Heart right ventricle (tissue), 16 donors: ENCODE measurements around the gene IL25. TPM values are rescaled to one million over a fixed set of nuclear protein-coding genes. Genes with fewer than 3 reads are reported as not detected.

ENCODE experiments used
- ATAC-seq, 8 donors: fragments of 200-7000 bp; cut with Tn5 transposase; one replicate each; pipeline ENCODE4 v1.9.1; 2020; ENCODE audit warnings: mild to moderate bottlenecking in 8 of 8, moderate library complexity in 8 of 8, moderate number of reproducible peaks in 1 of 8
- DNase-seq, 2 donors: peaks; one replicate each; pipeline ENCODE4 v3.0.0-alpha.2; 2020
- H3K27ac ChIP-seq, 10 donors: fragments of 200-600 bp; sonication (generic) in 2 of 10; one replicate each; pipeline versions ENCODE4 v1.5.0 to v1.8.0; 2020 to 2022; ENCODE audit warnings: mild to moderate bottlenecking in 3 of 10
- H3K27me3 ChIP-seq, 7 donors: fragments of 200-600 bp; one replicate each; pipeline ENCODE4 v1.8.0; 2021 to 2022; ENCODE audit warnings: mild to moderate bottlenecking in 2 of 7
- H3K36me3 ChIP-seq, 9 donors: fragments of 200-600 bp; sonication (generic) in 1 of 9; one replicate each; pipeline versions ENCODE4 v1.5.0 to v1.8.0; 2020 to 2022; ENCODE audit warnings: mild to moderate bottlenecking in 2 of 9
- H3K4me1 ChIP-seq, 9 donors: fragments of 200-600 bp; sonication (generic) in 1 of 9; one replicate each; pipeline versions ENCODE4 v1.5.0 to v1.8.0; 2020 to 2022; ENCODE audit warnings: mild to moderate bottlenecking in 4 of 9
- H3K4me3 ChIP-seq, 10 donors: fragments of 200-600 bp; sonication (generic) in 2 of 10; one replicate each; pipeline versions ENCODE4 v1.5.0 to v1.8.0; 2020 to 2022; ENCODE audit warnings: mild to moderate bottlenecking in 7 of 10, moderate library complexity in 2 of 10
- H3K9me3 ChIP-seq, 11 donors: fragments of 200-600 bp in 10 of 11; sonication (generic) in 2 of 11; one replicate each; pipeline versions ENCODE4 v1.5.0 to v1.8.0; 2013 to 2022; ENCODE audit warnings: mild to moderate bottlenecking in 2 of 11, control low read depth in 1 of 11, moderate library complexity in 1 of 11
- WGBS, 2 donors: extraction: QIAGEN DNeasy Blood & Tissue Kit; methylation state at CpG; one replicate each; pipeline ENCODE4 v1.1.7; 2013; ENCODE audit warnings: inconsistent platforms in 1 of 2; 5-methylcytosine and 5-hydroxymethylcytosine counted together
- intact Hi-C, 10 donors: fragments of 100-400 bp; cut with DNase I; formaldehyde crosslinking; loops; one replicate each; pipeline versions ENCODE4 v1.11.1 to v1.14.2; 2022
- polyA plus RNA-seq, 2 donors: library from polyadenylated mRNA; stranded (reverse); fragments of 200-250 nt; gene quantifications; one replicate each; pipeline ENCODE4 v1.2.3, GENCODE V29; 2013
- total RNA-seq, 10 donors: library from RNA; stranded (reverse); fragmentation: NEBNext Ultra II Directional in 3 of 10; extraction: Animal tissue kit (Norgen Biotek cat#: 25700) in 3 of 10; gene quantifications; one replicate each; pipeline versions ENCODE4 v1.2.1 to v1.2.4, GENCODE V29; 2021 to 2023
- TF ChIP-seq, protein P1 (sequence below), 9 donors: fragments of 200-600 bp; sonication (generic) in 2 of 9; IDR thresholded peaks; one replicate each; pipeline versions ENCODE4 v1.5.0 to v1.8.0; 2021 to 2022; ENCODE audit warnings: antibody characterized with exemption in 9 of 9, mild to moderate bottlenecking in 5 of 9, moderate library complexity in 1 of 9
- donor health status: Arrhythmogenic right ventricular cardiomyopathy.
- donor health status: ischemic (EF 13 %, LVEDD 7.1; RV severe dilation, severe dysfunction).
- donor health status: healthy with polysubstance abuse.
- donor health status: DM: no; HTN: yes; CAD: no.
- donor health status: DM: no; HTN: no; CAD: no.
- donor health status: ischemic (EF 25% LVEDD 6.9; RV normal size, moderate dysfunction).
- donor health status: ischemic (EF 25% LVEDD 5.7; RV mildly dilated, moderate dysfunction).
- donor health status: healthy.
- donor health status: DM: yes; HTN: yes; CAD: no.
- donor health status: Ischemic cardiomyopathy.
- donor health status: ischemic (EF 35%, LVEDD 5.7; RV mildly dilated, moderate dysfunction).
- donor health status: nonischemic (EF 11% LVEDD 7.7; RV severe dilation, severe dysfunction).
- donor health status: DM: yes; HTN: yes; CAD: no.
- donor health status: PGD.
- donor health status: ischemic (EF 29% LVEDD 5.4; RV normal size, mild dysfunction).
- donor health status: nonischemic (EF 23%, LVEDD 6.1; RV moderate dilation, normal function).

IL25 gene
- total and polyA plus RNA-seq, 12 donors = 0.29 TPM; not detected in 11

DNA sequence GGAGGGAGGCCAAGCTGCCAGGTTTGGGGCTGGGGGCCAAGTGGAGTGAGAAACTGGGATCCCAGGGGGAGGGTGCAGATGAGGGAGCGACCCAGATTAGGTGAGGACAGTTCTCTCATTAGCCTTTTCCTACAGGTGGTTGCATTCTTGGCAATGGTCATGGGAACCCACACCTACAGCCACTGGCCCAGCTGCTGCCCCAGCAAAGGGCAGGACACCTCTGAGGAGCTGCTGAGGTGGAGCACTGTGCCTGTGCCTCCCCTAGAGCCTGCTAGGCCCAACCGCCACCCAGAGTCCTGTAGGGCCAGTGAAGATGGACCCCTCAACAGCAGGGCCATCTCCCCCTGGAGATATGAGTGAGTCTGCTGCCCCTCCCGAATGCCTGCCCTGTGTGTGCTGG, 432 bp downstream of the IL25 start:
- intact Hi-C loops = loop anchor here in 3 of 10 donors (5.0 to 10.0 kb wide), 2 partner anchors 36 to 108 kb away; no protein-coding TSS in a partner anchor
- H3K9me3 ChIP-seq = no peaks in the 10 kb centered on the region
- H3K36me3 ChIP-seq = no peaks in the 10 kb centered on the region
- TF ChIP-seq, protein P1, sequence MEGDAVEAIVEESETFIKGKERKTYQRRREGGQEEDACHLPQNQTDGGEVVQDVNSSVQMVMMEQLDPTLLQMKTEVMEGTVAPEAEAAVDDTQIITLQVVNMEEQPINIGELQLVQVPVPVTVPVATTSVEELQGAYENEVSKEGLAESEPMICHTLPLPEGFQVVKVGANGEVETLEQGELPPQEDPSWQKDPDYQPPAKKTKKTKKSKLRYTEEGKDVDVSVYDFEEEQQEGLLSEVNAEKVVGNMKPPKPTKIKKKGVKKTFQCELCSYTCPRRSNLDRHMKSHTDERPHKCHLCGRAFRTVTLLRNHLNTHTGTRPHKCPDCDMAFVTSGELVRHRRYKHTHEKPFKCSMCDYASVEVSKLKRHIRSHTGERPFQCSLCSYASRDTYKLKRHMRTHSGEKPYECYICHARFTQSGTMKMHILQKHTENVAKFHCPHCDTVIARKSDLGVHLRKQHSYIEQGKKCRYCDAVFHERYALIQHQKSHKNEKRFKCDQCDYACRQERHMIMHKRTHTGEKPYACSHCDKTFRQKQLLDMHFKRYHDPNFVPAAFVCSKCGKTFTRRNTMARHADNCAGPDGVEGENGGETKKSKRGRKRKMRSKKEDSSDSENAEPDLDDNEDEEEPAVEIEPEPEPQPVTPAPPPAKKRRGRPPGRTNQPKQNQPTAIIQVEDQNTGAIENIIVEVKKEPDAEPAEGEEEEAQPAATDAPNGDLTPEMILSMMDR (IDR thresholded peaks at IDR 0.05) = no peak
- H3K27me3 ChIP-seq = no peaks in the 10 kb centered on the region
- H3K4me3 ChIP-seq = no peak overlapping the region
- H3K27ac ChIP-seq = no peak overlapping the region
- DNase-seq (no peak), ATAC-seq (no peak)
- H3K4me1 ChIP-seq = peaks cover 0 to 17% (median 0%) of the 10 kb centered on the region in 9 donors
- WGBS, 2 donors = 84 to 90% methylated on average over 3 of the region's 3 CpGs

- Histone ChIP-seq H3K4me3 (peak overlapping the region in 1 of 10 donors; percentile 23), H3K9me3 (no peaks in the 10 kb centered on the region), H3K27me3 (peaks cover 0 to 3% (median 0%) of the 10 kb centered on the region in 7 donors), H3K27ac (no peak overlapping the region), H3K4me1 (peaks cover 0 to 23% (median 7%) of the 10 kb centered on the region in 9 donors), H3K36me3 (peaks cover 0 to 6% (median 0%) of the 10 kb centered on the region in 9 donors)
- no peak for ATAC-seq
- TF ChIP-seq, protein P1 (IDR thresholded peaks at IDR 0.05) = no peak
- intact Hi-C loops = loop anchor here in 6 of 10 donors (2.0 to 10.0 kb wide), 5 partner anchors 47 to 113 kb away; no protein-coding TSS in a partner anchor
- WGBS, 2 donors = 80 to 83% methylated on average over 21 of the region's 21 CpGs
- no peak for DNase-seq
Measured at GRCh38 chr14:23375527-23376251, 3.1 kb downstream of the IL25 start.

- peaks cover 0 to 7% (median 0%) of the 10 kb centered on the region in 7 donors for H3K27me3 ChIP-seq
- peaks cover 0 to 32% (median 8%) of the 10 kb centered on the region in 9 donors for H3K4me1 ChIP-seq
- ATAC-seq = peak; percentile 2 to 75 (median 28)
- TF ChIP-seq, protein P1 (IDR thresholded peaks at IDR 0.05) = no peak
- peak within 1 kb of the TSS in 5 of 10 donors; percentile 22 to 44 (median 30) for H3K27ac ChIP-seq
- peaks cover 0 to 16% (median 0%) of the 10 kb centered on the region in 9 donors for H3K36me3 ChIP-seq
- intact Hi-C loops = loop anchor here in 6 of 10 donors (2.0 to 10.0 kb wide), 5 partner anchors 48 to 114 kb away; no protein-coding TSS in a partner anchor
- DNase-seq = peak; percentile 48 to 60
- H3K4me3 ChIP-seq = peak within 1 kb of the TSS in 6 of 10 donors; percentile 3 to 33 (median 24)
- H3K9me3 ChIP-seq = no peaks in the 10 kb centered on the region
- WGBS, 2 donors = 31 to 34% methylated on average over 13 of the region's 13 CpGs
Measured at GRCh38 chr14:23376482-23377197, 4.0 kb downstream of the IL25 start, which contains the start of gene CMTM5. TSS of gene CMTM5 (plus strand) at chr14:23377046. CDS start at chr14:23377252, 206 bp downstream.

DNA sequence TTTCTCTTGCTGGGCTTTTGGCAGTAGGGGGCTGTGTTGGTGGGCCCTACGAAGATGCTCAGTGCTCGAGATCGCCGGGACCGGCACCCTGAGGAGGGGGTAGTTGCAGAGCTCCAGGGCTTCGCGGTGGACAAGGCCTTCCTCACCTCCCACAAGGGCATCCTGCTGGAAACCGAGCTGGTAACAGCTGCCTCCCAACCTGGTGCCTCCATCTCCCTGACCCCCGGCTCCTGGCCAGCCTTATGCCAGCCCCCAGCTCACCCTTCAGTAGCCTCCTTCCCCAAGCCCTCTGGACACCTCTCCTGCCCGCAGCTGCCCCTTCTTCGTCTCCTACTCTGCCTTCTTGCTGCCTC, 4.6 kb downstream of the IL25 start:
- H3K27me3 ChIP-seq = peaks cover 0 to 7% (median 0%) of the 10 kb centered on the region in 7 donors
- H3K36me3 ChIP-seq = peaks cover 0 to 21% (median 0%) of the 10 kb centered on the region in 9 donors
- peak in 2 of 8 donors; percentile 0 to 4 for ATAC-seq
- H3K9me3 ChIP-seq = no peaks in the 10 kb centered on the region
- peak overlapping the region in 5 of 10 donors; percentile 22 to 44 (median 30) for H3K27ac ChIP-seq
- H3K4me1 ChIP-seq = peaks cover 0 to 34% (median 8%) of the 10 kb centered on the region in 9 donors
- intact Hi-C loops = loop anchor here in 6 of 10 donors (2.0 to 10.0 kb wide), 5 partner anchors 48 to 115 kb away; no protein-coding TSS in a partner anchor
- DNase-seq = no peak
- peak overlapping the region in 3 of 10 donors; percentile 23 to 33 (median 32) for H3K4me3 ChIP-seq
- TF ChIP-seq, protein P1 (IDR thresholded peaks at IDR 0.05) = no peak
- WGBS, 2 donors = 37 to 45% methylated on average over 11 of the region's 11 CpGs
